ENCODE measurements around the gene TMEM247. TPM values are rescaled to one million over a fixed set of nuclear protein-coding genes. Genes with fewer than 3 reads are reported as not detected.

TMEM247 gene
- total and polyA plus RNA-seq, 2 of the 8 experiments (the other 6 are each of a cell fraction or from before 2014, with no cell fraction given): not detected

GRCh38 chr2:46487667-46488335, 8.4 kb downstream of the TMEM247 start:
- H2BK5ac ChIP-seq (ENCODE audit: low read depth, low read length): no peak overlapping the region
- H3K9me3 ChIP-seq (ENCODE audit: insufficient read depth in 2 of 2, low read depth in 1 of 2, low read length in 1 of 2): no peaks in the 10 kb centered on the region
- H3K4me1 ChIP-seq (replicated peaks in 1 of 4; ENCODE audit: control insufficient read depth in 3 of 4, insufficient read depth in 4 of 4, low read length in 3 of 4): peaks cover 0 to 15% (median 7%) of the 10 kb centered on the region in 4 experiments; a peak in 4 of 7 replicates
- H3K27ac ChIP-seq (ENCODE audit: low read depth, low read length): no peak overlapping the region
- no peaks in the 10 kb centered on the region for H3K23me2 ChIP-seq (ENCODE audit: low read depth, low read length)
- no peak for DNase-seq (ENCODE audit: low read depth in 1 of 2, low spot score in 2 of 2)
- H3K56ac ChIP-seq (replicated peaks; ENCODE audit: insufficient read length, low read depth, low read length): no peak overlapping the region
- H3K23ac ChIP-seq (ENCODE audit: insufficient read length): no peak overlapping the region
- no peaks in the 10 kb centered on the region for H3K79me1 ChIP-seq (ENCODE audit: low read depth, low read length)
- H4K8ac ChIP-seq (ENCODE audit: extremely low read depth, insufficient read depth, low read length): no peak overlapping the region; the same call in 1 of the 2 replicates
- no peak overlapping the region for H3K18ac ChIP-seq (ENCODE audit: extremely low read depth, low read length)
- H2AK5ac ChIP-seq (ENCODE audit: low read depth, low read length): no peak overlapping the region
- H4K20me1 ChIP-seq (replicated peaks in 1 of 2; ENCODE audit: control insufficient read depth in 1 of 2, insufficient read depth in 2 of 2, low read length in 2 of 2): no peaks in the 10 kb centered on the region
- no peaks in the 10 kb centered on the region for H3K36me3 ChIP-seq (ENCODE audit: control insufficient read depth in 2 of 4, insufficient read depth in 4 of 4, low read length in 3 of 4)
- no peak overlapping the region for H2BK12ac ChIP-seq (ENCODE audit: low read depth, low read length)
- no peak overlapping the region for H4K5ac ChIP-seq (ENCODE audit: insufficient read length, low read depth, low read length)
- H2BK20ac ChIP-seq (ENCODE audit: low read length): no peak overlapping the region
- H3K4me2 ChIP-seq (ENCODE audit: insufficient read depth in 1 of 2, low read depth in 2 of 2, low read length in 2 of 2): no peak overlapping the region
- no peaks in the 10 kb centered on the region for H3K79me2 ChIP-seq (ENCODE audit: control insufficient read depth in 1 of 2, insufficient read depth in 2 of 2, low read length in 2 of 2)
- 0 out of 2 replicates have a peak overlapping the region, but pooled peaks have one; percentile 21 for H2BK15ac ChIP-seq (ENCODE audit: low read length)
- FAIRE-seq: no peak
- H2AFZ ChIP-seq (ENCODE audit: low read length): no peak overlapping the region
- no peak overlapping the region for H2BK120ac ChIP-seq (replicated peaks; ENCODE audit: low read depth, low read length)
- H3K4me3 ChIP-seq (ENCODE audit: extremely low read depth in 1 of 4, insufficient read depth in 2 of 4, low read depth in 3 of 4, low read length in 4 of 4): no peak overlapping the region
- no peak overlapping the region for H3K9ac ChIP-seq (replicated peaks in 1 of 4; ENCODE audit: extremely low read depth in 1 of 4, low read depth in 3 of 4, low read length in 3 of 4)
- 81% methylated on average over 8 of the region's 8 CpGs; no CpG with 5 or more reads in 1 of the 2 experiments for WGBS, 2 experiments (ENCODE audit: extremely low coverage in 1 of 2, insufficient coverage in 1 of 2, insufficient read length in 1 of 2, insufficient replicate concordance in 2 of 2, low coverage in 1 of 2, low lambda C conversion rate in 2 of 2, missing lambda C conversion rate in 1 of 2)
- CTCF ChIA-PET (ENCODE audit: partially characterized antibody): interaction anchor here (0.6 to 1.7 kb wide), 5 partner anchors 9 to 383 kb away, joined by 3 to 8 read pairs (median 3); no protein-coding TSS in a partner anchor
- POLR2A ChIA-PET (ENCODE audit: partially characterized antibody): interaction anchor here (1.6 kb wide), 1 partner anchor 10 kb away, joined by 5 read pairs; no protein-coding TSS in a partner anchor
- H3K4ac ChIP-seq (replicated peaks; ENCODE audit: insufficient read length, low read depth, low read length): no peak overlapping the region
- no peak overlapping the region for H3K14ac ChIP-seq (ENCODE audit: insufficient read length)
- H3K27me3 ChIP-seq (replicated peaks in 1 of 4; ENCODE audit: control insufficient read depth in 3 of 4, extremely low read depth in 1 of 4, insufficient read depth in 3 of 4, low read length in 3 of 4): no peaks in the 10 kb centered on the region
- H4K91ac ChIP-seq (replicated peaks; ENCODE audit: insufficient read length, low read length): no peak overlapping the region
- TF ChIP-seq TAF1 (IDR thresholded peaks at IDR 0.05; ENCODE audit: low read depth, low read length) (no peak), PHF8 (conservative IDR thresholded peaks at IDR 0.05; ENCODE audit: low read depth, low read length) (no peak), MAX (IDR thresholded peaks at IDR 0.05) (no peak), CEBPB (IDR thresholded peaks at IDR 0.05; ENCODE audit: low read depth, low read length) (no peak), TCF12 (IDR thresholded peaks at IDR 0.05; ENCODE audit: low read depth, low read length) (no peak), EP300 (IDR thresholded peaks at IDR 0.05; ENCODE audit: borderline replicate concordance in 1 of 2, low read depth in 2 of 2, low read length in 2 of 2) (no peak), FOSL1 (IDR thresholded peaks at IDR 0.05; ENCODE audit: insufficient read depth, low read depth, low read length) (no peak), EGR1 (IDR thresholded peaks at IDR 0.05; ENCODE audit: borderline replicate concordance, low read depth, low read length) (no peak), USF2 (IDR thresholded peaks at IDR 0.05; ENCODE audit: low read length) (no peak), POLR2A (IDR thresholded peaks at IDR 0.05; ENCODE audit: control extremely low read depth in 1 of 2, low read depth in 2 of 2, low read length in 2 of 2) (no peak), KDM1A (IDR thresholded peaks at IDR 0.05; ENCODE audit: borderline replicate concordance, low read length) (no peak), SIRT6 (IDR thresholded peaks at IDR 0.05; ENCODE audit: low read length) (no peak)

Data from H1 (cell line).